Measurements from ENCODE around the gene PRKCZ. TPM values are rescaled to one million over a fixed set of nuclear protein-coding genes. Genes with fewer than 3 reads are reported as not detected.

The PRKCZ gene
- total RNA-seq, 1 donor from 2014 or later = 3.5 TPM

DNA sequence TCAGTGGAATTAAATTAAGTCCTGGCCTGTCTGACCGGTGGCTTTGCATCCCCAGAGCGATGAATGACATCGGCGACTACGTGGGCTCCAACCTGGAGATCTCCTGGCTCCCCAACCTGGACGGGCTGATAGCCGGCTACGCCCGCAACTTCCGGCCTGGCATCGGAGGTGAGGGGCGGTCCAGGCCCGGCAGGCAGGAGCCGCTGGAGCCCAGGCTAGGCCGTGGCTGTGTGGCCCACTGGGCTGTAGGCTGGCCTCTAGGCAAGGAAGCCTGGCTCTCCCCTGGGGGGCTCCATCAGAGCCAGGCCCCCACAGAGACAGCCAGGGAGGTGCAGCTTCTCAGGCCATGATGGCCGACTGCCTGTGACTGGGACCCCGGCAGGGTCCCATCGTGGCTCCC lies 25.3 kb upstream of the PRKCZ start:
- intact Hi-C loops (cut with micrococcal nuclease) = no loop called here

- intact Hi-C loops (cut with micrococcal nuclease) = no loop called here
Measured at GRCh38 chr1:2025491-2025981, 24.7 kb upstream of the PRKCZ start.

GRCh38 chr1:2027961-2028583 lies 22.1 kb upstream of the PRKCZ start:
- intact Hi-C loops (cut with micrococcal nuclease) = no loop called here

DNA sequence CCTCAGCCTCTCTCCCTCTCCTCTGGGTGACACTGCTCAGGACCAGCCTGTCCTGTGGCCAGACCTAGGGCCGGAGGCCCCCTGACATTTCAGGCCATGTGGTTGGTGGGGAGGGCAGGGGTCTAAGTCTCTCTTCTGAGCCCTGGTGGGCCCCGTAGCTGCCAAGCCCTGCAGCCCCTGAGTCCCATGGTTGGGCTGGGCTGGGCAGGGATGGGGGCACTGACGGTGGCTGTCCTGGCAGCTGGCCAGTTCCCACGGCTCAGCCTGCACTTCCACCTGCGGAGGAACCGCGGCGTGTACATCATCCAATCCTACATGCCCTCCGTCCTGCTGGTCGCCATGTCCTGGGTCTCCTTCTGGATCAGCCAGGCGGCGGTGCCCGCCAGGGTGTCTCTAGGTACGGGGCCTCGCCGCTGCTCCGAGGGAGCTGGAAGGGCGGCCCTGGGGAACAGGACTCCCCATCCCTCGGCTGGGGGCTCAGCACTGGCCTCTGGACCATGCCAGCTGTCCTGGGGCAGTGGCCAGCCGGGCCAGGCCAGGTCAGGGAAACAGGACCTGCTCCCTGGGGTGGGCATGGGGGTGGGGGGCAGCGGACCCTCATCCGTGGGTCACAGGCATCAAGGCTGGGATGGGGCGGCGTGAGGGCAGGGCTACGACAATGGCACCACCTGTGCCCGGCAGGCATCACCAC lies 21.2 kb upstream of the PRKCZ start:
- intact Hi-C loops (cut with micrococcal nuclease) = no loop called here

GRCh38 chr1:2029561-2029960 lies 20.6 kb upstream of the PRKCZ start:
- intact Hi-C loops (cut with micrococcal nuclease) = no loop called here

GRCh38 chr1:2030076-2030871 lies 19.9 kb upstream of the PRKCZ start:
- intact Hi-C loops (cut with micrococcal nuclease) = no loop called here

DNA sequence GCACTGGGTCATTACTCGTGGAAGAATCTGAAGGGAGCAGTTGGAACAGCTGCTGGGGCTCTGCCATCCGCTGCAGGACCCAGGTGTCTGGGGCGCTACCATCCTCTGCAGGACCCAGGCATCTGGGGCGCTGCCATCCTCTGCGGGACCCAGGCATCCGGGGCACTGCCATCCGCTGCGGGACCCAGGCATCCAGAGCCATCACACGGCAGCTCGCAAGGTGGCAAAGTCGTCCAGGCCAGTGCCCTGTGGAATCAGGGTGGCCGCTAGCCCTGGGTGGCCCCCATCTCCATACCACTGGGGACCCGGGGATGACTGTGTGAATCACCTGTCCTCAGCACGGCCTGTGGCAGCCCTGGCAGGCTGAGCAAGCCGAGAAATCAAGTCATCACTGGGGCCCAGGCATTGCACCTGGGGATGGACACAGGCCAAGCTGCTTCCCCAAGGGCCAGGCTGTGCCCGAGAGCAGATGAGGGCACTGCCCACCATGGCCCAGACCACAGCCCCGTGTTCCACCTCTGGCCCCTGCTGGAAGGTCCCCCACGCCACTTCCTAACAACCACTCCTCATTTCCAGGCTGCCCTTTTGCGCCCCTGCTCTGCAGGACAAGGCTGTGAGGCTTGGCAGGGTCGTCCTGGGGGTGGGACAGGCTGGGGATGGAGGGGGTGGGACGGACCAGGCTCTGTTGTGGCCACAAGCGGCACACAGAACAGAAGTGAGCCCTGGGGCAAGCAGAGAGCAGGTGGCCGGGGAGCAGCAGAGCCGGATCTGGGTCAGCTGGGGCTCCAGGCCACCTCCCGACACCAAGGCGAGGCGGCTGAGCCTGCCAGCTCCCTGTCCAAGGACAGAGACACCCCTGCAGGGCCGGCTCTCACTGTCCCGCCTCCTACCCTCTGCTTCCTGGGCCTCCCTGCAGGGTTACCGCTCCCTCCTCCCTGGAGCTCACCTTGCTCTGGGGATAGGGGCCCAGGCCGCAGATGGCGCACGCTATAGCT lies 18.4 kb upstream of the PRKCZ start:
- intact Hi-C loops (cut with micrococcal nuclease) = no loop called here

DNA sequence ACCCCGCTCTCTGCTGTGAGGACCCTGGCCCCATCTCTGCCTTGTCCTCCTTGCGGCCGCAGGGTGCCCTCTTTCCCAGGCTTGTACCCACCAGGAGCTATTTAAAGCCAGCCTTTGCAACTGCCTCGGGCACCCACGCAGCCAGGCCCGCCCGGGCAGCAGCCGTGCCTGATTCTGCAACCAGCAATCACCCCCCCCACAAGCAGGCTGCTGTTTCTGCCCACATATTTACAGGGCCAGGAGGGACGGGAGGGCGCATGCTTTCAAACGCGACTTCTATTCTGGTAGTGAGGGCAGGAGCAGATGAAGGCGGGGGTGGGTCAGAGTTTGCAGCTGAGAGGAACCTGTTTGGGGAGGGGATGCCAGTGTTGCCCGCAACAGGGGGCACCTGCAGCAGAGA lies 17.5 kb upstream of the PRKCZ start:
- intact Hi-C loops (cut with micrococcal nuclease) = no loop called here

- intact Hi-C loops (cut with micrococcal nuclease) = no loop called here
Measured at GRCh38 chr1:2033165-2033564, 17.0 kb upstream of the PRKCZ start.

DNA sequence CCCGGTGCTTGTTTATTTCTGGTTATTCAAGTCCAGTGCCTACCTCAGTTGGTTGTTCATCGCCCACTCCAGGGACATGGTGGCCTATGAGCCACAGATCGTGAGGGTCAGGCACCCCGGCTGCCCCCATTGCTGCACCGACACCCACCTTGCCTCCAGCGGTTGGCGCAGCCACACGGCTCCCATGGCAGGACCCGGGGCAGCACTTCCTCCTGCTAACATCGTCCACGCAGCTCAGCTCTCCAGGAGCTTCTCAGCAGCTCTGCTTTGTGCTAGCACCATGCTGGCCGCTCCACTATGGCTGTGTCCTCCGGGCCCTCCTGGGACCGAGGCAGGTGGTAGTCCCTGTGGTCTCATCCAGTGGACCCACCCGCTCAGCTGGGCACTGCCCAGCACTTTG lies 13.9 kb upstream of the PRKCZ start:
- intact Hi-C loops (cut with micrococcal nuclease) = no loop called here

- intact Hi-C loops (cut with micrococcal nuclease) = no loop called here
Measured at GRCh38 chr1:2037314-2037979, 12.8 kb upstream of the PRKCZ start.

DNA sequence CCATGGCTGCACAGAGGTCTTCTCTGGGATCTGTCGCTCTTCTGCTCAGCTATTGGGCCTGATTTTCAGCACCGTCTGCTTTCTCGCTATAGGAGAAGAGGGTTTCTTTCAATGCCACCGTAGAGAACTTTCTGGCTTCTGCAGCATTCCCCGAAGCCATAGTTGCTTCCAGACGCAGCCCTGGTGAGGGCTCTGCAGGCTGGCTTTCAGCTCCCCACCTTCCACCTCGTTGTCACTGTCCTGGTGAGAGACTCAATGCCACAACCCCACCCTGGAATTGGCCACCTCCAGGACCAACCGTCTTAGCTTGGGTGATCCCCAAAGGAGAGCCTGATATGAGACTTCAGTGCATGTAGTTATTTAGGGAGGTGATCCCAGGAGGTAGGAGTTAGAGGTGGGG lies 12.0 kb upstream of the PRKCZ start:
- intact Hi-C loops (cut with micrococcal nuclease) = no loop called here

DNA sequence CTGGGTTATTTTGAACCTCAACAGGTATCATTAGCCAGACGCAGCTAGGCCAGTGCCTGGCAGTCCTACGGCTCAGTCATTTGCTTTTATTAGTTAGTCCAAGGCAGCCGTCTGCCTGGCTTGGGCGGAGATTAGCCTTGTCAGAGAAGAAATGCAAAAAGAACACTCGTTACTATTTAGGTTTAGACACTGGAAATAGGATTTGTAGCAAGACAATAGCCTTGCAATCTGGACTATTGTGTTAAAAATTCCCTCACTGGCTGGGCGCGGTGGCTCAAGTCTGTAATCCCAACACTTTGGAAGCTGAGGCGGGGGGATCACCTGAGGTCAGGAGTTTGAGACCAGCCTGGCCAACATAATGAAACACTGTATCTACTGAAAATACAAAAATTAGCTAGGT lies 11.0 kb upstream of the PRKCZ start:
- intact Hi-C loops (cut with micrococcal nuclease) = no loop called here

GRCh38 chr1:2041305-2041704 lies 8.9 kb upstream of the PRKCZ start:
- intact Hi-C loops (cut with micrococcal nuclease) = no loop called here

DNA sequence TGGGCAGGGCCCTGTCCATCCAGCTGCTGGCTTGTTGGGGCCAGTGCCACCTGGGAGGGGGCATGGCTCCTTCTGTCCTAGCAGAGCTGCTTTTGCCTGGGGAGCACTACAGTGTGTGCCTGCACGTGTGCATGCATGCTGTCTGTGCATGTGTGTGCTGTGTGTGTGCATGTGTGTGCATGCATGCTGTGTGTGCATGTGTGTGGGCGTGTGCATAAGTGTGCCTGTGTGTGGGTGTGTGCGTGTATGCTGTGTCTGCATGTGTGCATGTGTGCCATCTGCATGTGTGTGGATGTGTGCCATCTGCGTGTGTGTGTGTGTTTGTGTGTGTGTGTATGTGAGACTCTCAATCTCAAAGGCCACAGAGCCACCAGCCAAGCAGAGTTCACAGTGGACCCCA lies 8.3 kb upstream of the PRKCZ start:
- intact Hi-C loops (cut with micrococcal nuclease) = no loop called here

- intact Hi-C loops (cut with micrococcal nuclease) = no loop called here
Measured at GRCh38 chr1:2042830-2043773, 7.1 kb upstream of the PRKCZ start.

GRCh38 chr1:2043886-2044285 lies 6.3 kb upstream of the PRKCZ start:
- intact Hi-C loops (cut with micrococcal nuclease) = no loop called here

- intact Hi-C loops (cut with micrococcal nuclease) = loop anchor here (1.0 kb wide), 1 partner anchor 84 kb away; no protein-coding TSS in a partner anchor
Measured at GRCh38 chr1:2044510-2045319, 5.5 kb upstream of the PRKCZ start.

All from T-helper 2 cell treated with Interferon-gamma antibody and Interleukin-4, amounts not matched to agents 100 ng/mL and 5 ng/mL, for 36 hours (primary cell).